WTC11 (cell line): ENCODE data around the gene TRIAP1. TPM values are rescaled to one million over a fixed set of nuclear protein-coding genes. Genes with fewer than 3 reads are reported as not detected.

Source experiments
- ATAC-seq: fragments of 200-7000 bp; cut with Tn5 transposase; 2 replicates; pipeline ENCODE4 v1.10.0; 2021; ENCODE audit warnings: mild to moderate bottlenecking, moderate library complexity
- CTCF ChIA-PET: fragments of 300-600 bp; sonication (Branson Sonifier 250); formaldehyde crosslinking; loops from one replicate; lab custom pipeline; 2021; ENCODE audit warnings: antibody characterized with exemption; lab: Charles Lee
- POLR2A ChIA-PET: fragments of 350-600 bp; sonication (Branson Sonifier 250); formaldehyde crosslinking; loops from one replicate; lab custom pipeline; 2021; ENCODE audit warnings: antibody characterized with exemption; lab: Charles Lee
- DNase-seq: peaks from one replicate; pipeline ENCODE4 v3.0.0; 2021; ENCODE audit warnings: low spot score
- H3K27ac Mint-ChIP-seq: 2 replicates; pipeline ENCODE4 v1.8.0; 2021; ENCODE audit warnings: mixed read lengths
- H3K27me3 Mint-ChIP-seq: 2 replicates; pipeline ENCODE4 v1.8.0; 2021; ENCODE audit warnings: low read depth, mild to moderate bottlenecking, moderate library complexity, mixed read lengths
- H3K36me3 Mint-ChIP-seq: 2 replicates; pipeline ENCODE4 v1.8.0; 2021; ENCODE audit warnings: mixed read lengths
- H3K4me1 Mint-ChIP-seq: 2 replicates; pipeline ENCODE4 v1.8.0; 2022; ENCODE audit warnings: mixed read lengths
- H3K4me3 Mint-ChIP-seq: 2 replicates; pipeline ENCODE4 v1.8.0; 2021; ENCODE audit warnings: mild to moderate bottlenecking, moderate library complexity, mixed read lengths
- H3K9me3 Mint-ChIP-seq: 2 replicates; pipeline ENCODE4 v1.8.0; 2021; ENCODE audit warnings: mixed read lengths
- CBFB ChIP-seq: sonication (generic); formaldehyde crosslinking; IDR thresholded peaks from 2 replicates; pipeline ENCODE4 v1.8.1; 2022; ENCODE audit warnings: mild to moderate bottlenecking, low read depth, missing genetic modification reagents
- CDX4 ChIP-seq: fragments of 250-450 bp; sonication (Bioruptor Pico); IDR thresholded peaks from 2 replicates; pipeline ENCODE4 v1.9.0; 2021; ENCODE audit warnings: moderate library complexity, mild to moderate bottlenecking, inconsistent platforms, borderline replicate concordance
- CTCF ChIP-seq: fragments of 200-600 bp; IDR thresholded peaks from 2 replicates; pipeline ENCODE4 v1.8.0; 2022; ENCODE audit warnings: antibody characterized with exemption
- EMX1 ChIP-seq: fragments of 250-450 bp; sonication (Bioruptor Pico); IDR thresholded peaks from 2 replicates; pipeline ENCODE4 v1.8.0; 2021; ENCODE audit warnings: mild to moderate bottlenecking
- HMGXB4 ChIP-seq: sonication (generic); formaldehyde crosslinking; IDR thresholded peaks from 2 replicates; pipeline ENCODE4 v1.8.1; 2023; ENCODE audit warnings: mild to moderate bottlenecking, moderate library complexity, missing genetic modification reagents
- MAX ChIP-seq: sonication (generic); formaldehyde crosslinking; IDR thresholded peaks from 2 replicates; pipeline ENCODE4 v1.8.0; 2022; ENCODE audit warnings: mild to moderate bottlenecking, missing genetic modification reagents
- OVOL2 ChIP-seq: fragments of 250-450 bp; sonication (Bioruptor Pico); IDR thresholded peaks from 2 replicates; pipeline ENCODE4 v1.9.0; 2021; ENCODE audit warnings: mild to moderate bottlenecking, borderline replicate concordance
- PRDM15 ChIP-seq: sonication (generic); formaldehyde crosslinking; IDR thresholded peaks from 2 replicates; pipeline ENCODE4 v1.8.0; 2022; ENCODE audit warnings: missing genetic modification reagents
- RORB ChIP-seq: fragments of 250-450 bp; sonication (Bioruptor Pico); IDR thresholded peaks from 2 replicates; pipeline ENCODE4 v1.9.0; 2021; ENCODE audit warnings: mild to moderate bottlenecking
- TCF7 ChIP-seq: sonication (generic); formaldehyde crosslinking; IDR thresholded peaks from 2 replicates; pipeline ENCODE4 v1.8.0; 2022; ENCODE audit warnings: mild to moderate bottlenecking, low read depth, missing genetic modification reagents, moderate library complexity
- TEAD1 ChIP-seq: sonication (generic); formaldehyde crosslinking; IDR thresholded peaks from 2 replicates; pipeline ENCODE4 v1.8.0; 2022; ENCODE audit warnings: mild to moderate bottlenecking, missing genetic modification reagents
- TEAD4 ChIP-seq: sonication (generic); formaldehyde crosslinking; IDR thresholded peaks from 2 replicates; pipeline ENCODE4 v1.8.0; 2022; ENCODE audit warnings: mild to moderate bottlenecking, missing genetic modification reagents
- ZNF423 ChIP-seq: fragments of 250-450 bp; sonication (Bioruptor Pico); IDR thresholded peaks from 2 replicates; pipeline ENCODE4 v2.1.2; 2022; ENCODE audit warnings: mild to moderate bottlenecking, moderate library complexity
- ZNF512 ChIP-seq: sonication (generic); formaldehyde crosslinking; IDR thresholded peaks from 2 replicates; pipeline ENCODE4 v1.8.1; 2022; ENCODE audit warnings: missing genetic modification reagents, borderline replicate concordance
- ZNF671 ChIP-seq: fragments of 250-450 bp; sonication (Bioruptor Pico); IDR thresholded peaks from 2 replicates; pipeline ENCODE4 v1.8.0; 2021; ENCODE audit warnings: mild to moderate bottlenecking
- total RNA-seq: library from RNA; stranded (reverse); gene quantifications from 3 replicates; pipeline ENCODE4 v1.2.3, GENCODE V29; 2021

The TRIAP1 gene
- total RNA-seq, 1 experiment from 2014 or later, result 75.3 TPM

- DNase-seq, result peak; percentile 33
- peak overlapping the region; percentile 86 for H3K27ac Mint-ChIP-seq
- TF ChIP-seq ZNF423 (CRISPR knock-in tag) (no peak), HMGXB4 (CRISPR knock-in tag) (0 out of 2 replicates have a peak, but pooled peaks have one; percentile 66), MAX (0 out of 2 replicates have a peak, but pooled peaks have one; percentile 14), PRDM15 (CRISPR knock-in tag) (peak; percentile 93), TEAD4 (CRISPR knock-in tag) (no peak)
- TF ChIP-seq, all 79 proteins: peak for 3
- Mint-ChIP-seq H3K4me3 (peak overlapping the region; percentile 87), H3K27me3 (no peaks in the 10 kb centered on the region), H3K36me3 (peaks cover 34% of the 10 kb centered on the region), H3K4me1 (peaks cover 23% of the 10 kb centered on the region), H3K9me3 (no peaks in the 10 kb centered on the region)
- CTCF ChIA-PET, result interaction anchor here (0.6 to 3.4 kb wide), 13 partner anchors 11 to 166 kb away, joined by 3 to 44 read pairs (median 7); partner anchors contain the start of genes DYNLL1 and SIRT4
- no peak for ATAC-seq
- POLR2A ChIA-PET, result interaction anchor here (0.6 to 2.7 kb wide), 4 partner anchors 11 to 88 kb away, joined by 3 to 9 read pairs (median 4); partner anchors contain the start of gene DYNLL1
These were observed 22.2 kb upstream of the TRIAP1 start for GRCh38 chr12:120468325-120468820.

- H3K27ac Mint-ChIP-seq, result peak overlapping the region; percentile 68
- no peaks in the 10 kb centered on the region for H3K9me3 Mint-ChIP-seq
- DNase-seq (no peak), ATAC-seq (no peak)
- TF ChIP-seq CBFB, result no peak
- TF ChIP-seq ZNF423 (CRISPR knock-in tag), result no peak
- no peak for TF ChIP-seq HMGXB4 (CRISPR knock-in tag)
- TF ChIP-seq CTCF, result no peak
- no peak for TF ChIP-seq RORB (CRISPR knock-in tag)
- TF ChIP-seq ZNF512 (CRISPR knock-in tag), result no peak
- TF ChIP-seq TEAD1, result no peak
- TF ChIP-seq ZNF671, result no peak
- no peak for TF ChIP-seq OVOL2 (CRISPR knock-in tag)
- no peak for TF ChIP-seq TCF7
- no peak for TF ChIP-seq CDX4 (CRISPR knock-in tag)
- no peak for TF ChIP-seq EMX1 (CRISPR knock-in tag)
- ChIA-PET POLR2A (interaction anchor here (0.6 to 2.7 kb wide), 4 partner anchors 29 to 89 kb away, joined by 3 to 9 read pairs (median 4); partner anchors contain the start of gene DYNLL1), CTCF (interaction anchor here (0.9 to 3.1 kb wide), 18 partner anchors 10 to 267 kb away, joined by 3 to 44 read pairs (median 5); partner anchors contain the start of genes COQ5, COX6A1, DYNLL1 and RPLP0)
- H3K27me3 Mint-ChIP-seq, result no peaks in the 10 kb centered on the region
- peaks cover 23% of the 10 kb centered on the region for H3K4me1 Mint-ChIP-seq
- H3K4me3 Mint-ChIP-seq, result peak overlapping the region; percentile 87
- peaks cover 42% of the 10 kb centered on the region for H3K36me3 Mint-ChIP-seq
These were observed 21.3 kb upstream of the TRIAP1 start for GRCh38 chr12:120467439-120467838.
